Right atrium auricular region (tissue), 2 donors: Measurements from ENCODE around the gene OR2M7. TPM values are rescaled to one million over a fixed set of nuclear protein-coding genes. Genes with fewer than 3 reads are reported as not detected.

Experiments used
- DNase-seq: peaks from one replicate; pipeline ENCODE4 v3.0.0-alpha.2; 2019; ENCODE audit warnings: low spot score
- H3K27ac ChIP-seq, 2 donors: fragments of 200-600 bp; sonication (generic); 1 replicate in 1 of 2; 2 replicates in 1 of 2; pipeline ENCODE4 v1.5.1; 2016 to 2019
- H3K27me3 ChIP-seq, 2 donors: fragments of 200-600 bp; sonication (generic); one replicate each; pipeline versions ENCODE4 v1.5.1 to v1.6.0; 2017 to 2019
- H3K36me3 ChIP-seq: fragments of 200-600 bp; sonication (generic); one replicate; pipeline ENCODE4 v1.5.1; 2016
- H3K4me1 ChIP-seq, 2 donors: fragments of 200-600 bp; sonication (generic); one replicate each; pipeline versions ENCODE4 v1.5.1 to v1.6.0; 2017 to 2019
- H3K4me3 ChIP-seq, 2 donors: fragments of 200-600 bp; sonication (generic); 1 replicate in 1 of 2; 2 replicates in 1 of 2; pipeline ENCODE4 v1.5.1; 2017 to 2019; ENCODE audit warnings: mild to moderate bottlenecking in 1 of 2, moderate library complexity in 1 of 2
- H3K9me3 ChIP-seq, 2 donors: fragments of 200-600 bp; sonication (generic); one replicate each; pipeline ENCODE4 v1.5.1; 2019
- CTCF ChIP-seq, 2 donors: fragments of 200-600 bp; sonication (generic); IDR thresholded peaks; one replicate each; pipeline ENCODE4 v1.5.1; 2019; ENCODE audit warnings: antibody characterized with exemption in 2 of 2
- total RNA-seq, 2 donors: library from RNA; depleted of rRNA; stranded (reverse); fragments of >200 nt; gene quantifications; one replicate each; pipeline ENCODE4 v1.1.0, GENCODE V29; 2016

Gene OR2M7, protein sequence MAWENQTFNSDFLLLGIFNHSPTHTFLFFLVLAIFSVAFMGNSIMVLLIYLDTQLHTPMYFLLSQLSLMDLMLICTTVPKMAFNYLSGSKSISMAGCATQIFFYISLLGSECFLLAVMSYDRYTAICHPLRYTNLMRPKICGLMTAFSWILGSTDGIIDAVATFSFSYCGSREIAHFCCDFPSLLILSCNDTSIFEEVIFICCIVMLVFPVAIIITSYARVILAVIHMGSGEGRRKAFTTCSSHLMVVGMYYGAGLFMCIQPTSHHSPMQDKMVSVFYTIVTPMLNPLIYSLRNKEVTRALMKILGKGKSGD
- not detected for total RNA-seq

GRCh38 chr1:248324468-248324867 lies at the start of gene OR2M7:
OR2M7 (minus strand) TSS chr1:248324568; CDS start chr1:248324568, 0 bp downstream.
- Histone ChIP-seq H3K27me3 (no peaks in the 10 kb centered on the region), H3K4me1 (no peaks in the 10 kb centered on the region), H3K9me3 (no peaks in the 10 kb centered on the region), H3K36me3 (no peaks in the 10 kb centered on the region), H3K4me3 (no peak within 1 kb of the TSS), H3K27ac (no peak within 1 kb of the TSS)
- DNase-seq: no peak
- TF ChIP-seq CTCF (IDR thresholded peaks at IDR 0.05): no peak

DNA sequence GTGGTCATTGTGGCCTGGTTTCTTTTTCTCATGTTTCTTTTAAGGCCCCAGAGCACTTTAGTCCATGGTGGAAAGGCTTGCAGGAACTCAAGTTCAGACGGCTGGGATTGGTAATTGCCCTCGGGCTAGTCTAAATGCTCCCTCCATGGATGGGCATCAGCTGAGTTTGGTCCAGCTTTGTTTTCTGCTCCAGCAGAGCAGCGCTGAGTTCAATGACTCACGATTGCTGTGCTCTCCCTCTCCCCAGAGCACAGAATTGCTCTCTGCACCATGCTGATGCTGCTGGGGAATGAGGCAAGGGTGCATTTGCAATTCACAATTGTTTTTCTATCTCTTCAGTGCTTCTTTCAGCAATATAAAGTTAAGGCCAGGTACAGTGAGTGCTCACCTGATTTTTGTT lies 49.4 kb upstream of the OR2M7 start:
- no peaks in the 10 kb centered on the region for H3K4me1 ChIP-seq
- TF ChIP-seq CTCF (IDR thresholded peaks at IDR 0.05): no peak
- no peak overlapping the region for H3K27ac ChIP-seq
- H3K36me3 ChIP-seq: no peaks in the 10 kb centered on the region
- DNase-seq: no peak
- H3K9me3 ChIP-seq: no peaks in the 10 kb centered on the region
- no peaks in the 10 kb centered on the region for H3K27me3 ChIP-seq
- no peak overlapping the region for H3K4me3 ChIP-seq

- no peak for DNase-seq
- Histone ChIP-seq H3K4me3 (no peak overlapping the region), H3K36me3 (no peaks in the 10 kb centered on the region), H3K27ac (no peak overlapping the region), H3K9me3 (no peaks in the 10 kb centered on the region), H3K4me1 (no peaks in the 10 kb centered on the region), H3K27me3 (no peaks in the 10 kb centered on the region)
- TF ChIP-seq CTCF (IDR thresholded peaks at IDR 0.05): no peak
These were observed 48.0 kb upstream of the OR2M7 start for GRCh38 chr1:248372394-248372793.

DNA sequence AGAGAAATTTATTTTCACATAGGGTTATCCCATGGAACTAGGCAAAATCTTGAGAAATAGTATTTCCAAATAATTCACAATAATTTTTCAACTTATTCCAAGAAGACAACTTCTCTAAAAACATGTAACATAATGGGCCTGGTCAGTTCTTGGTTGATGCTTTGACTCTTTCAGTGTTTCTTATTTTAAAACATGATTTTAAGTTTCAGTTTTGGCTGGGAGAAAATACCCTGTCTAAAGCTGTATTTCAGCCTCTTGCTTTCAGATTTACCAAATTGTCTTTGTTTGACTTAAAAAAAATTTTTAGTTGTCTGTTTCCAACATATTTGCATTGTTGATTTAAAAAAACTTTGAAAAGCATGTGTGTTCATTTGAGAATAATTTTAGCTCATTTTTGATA lies 42.2 kb upstream of the OR2M7 start:
- H3K27me3 ChIP-seq: no peaks in the 10 kb centered on the region
- H3K27ac ChIP-seq: no peak overlapping the region
- H3K36me3 ChIP-seq: no peaks in the 10 kb centered on the region
- TF ChIP-seq CTCF (IDR thresholded peaks at IDR 0.05): no peak
- H3K4me1 ChIP-seq: no peaks in the 10 kb centered on the region
- no peak overlapping the region for H3K4me3 ChIP-seq
- DNase-seq: no peak
- peaks cover 0 to 18% of the 10 kb centered on the region in 2 donors for H3K9me3 ChIP-seq

DNA sequence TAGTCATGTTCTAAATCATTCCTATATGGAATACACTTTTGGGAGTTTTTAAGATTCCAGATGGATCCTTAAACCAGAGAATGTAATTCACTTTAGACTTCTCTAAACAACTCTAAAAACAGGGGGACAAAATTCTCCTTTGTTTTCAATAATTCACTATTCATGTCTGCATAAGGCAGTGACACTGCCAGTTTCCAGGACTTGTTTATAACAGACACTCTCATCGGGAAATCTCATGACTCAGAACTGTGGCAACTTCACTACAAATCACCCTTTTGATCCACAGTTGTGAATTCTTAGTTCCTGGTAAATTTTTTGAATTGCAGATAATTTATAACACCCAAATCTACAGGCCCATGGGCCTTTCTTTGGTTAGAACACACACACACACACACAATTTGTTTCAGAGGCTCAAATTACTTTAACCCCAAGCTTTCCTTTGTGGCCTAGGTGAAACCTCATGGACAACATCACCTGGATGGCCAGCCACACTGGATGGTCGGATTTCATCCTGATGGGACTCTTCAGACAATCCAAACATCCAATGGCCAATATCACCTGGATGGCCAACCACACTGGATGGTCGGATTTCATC lies 36.9 kb upstream of the OR2M7 start, which contains the start of gene OR2T4:
TSS of gene OR2T4 (plus strand) at position 545 of the 595 bp plus-strand sequence. CDS start at position 545, 0 bp downstream.
- Histone ChIP-seq H3K27me3 (no peaks in the 10 kb centered on the region), H3K4me1 (no peaks in the 10 kb centered on the region), H3K9me3 (peaks cover 0 to 18% of the 10 kb centered on the region in 2 donors), H3K27ac (no peak within 1 kb of the TSS), H3K4me3 (no peak within 1 kb of the TSS), H3K36me3 (no peaks in the 10 kb centered on the region)
- no peak for TF ChIP-seq CTCF (IDR thresholded peaks at IDR 0.05)
- DNase-seq: no peak
